Measurements from ENCODE around the gene SAP30BP. TPM values are rescaled to one million over a fixed set of nuclear protein-coding genes. Genes with fewer than 3 reads are reported as not detected.

SAP30BP gene
- total RNA-seq, 1 experiment from 2014 or later, result 149 TPM

DNA sequence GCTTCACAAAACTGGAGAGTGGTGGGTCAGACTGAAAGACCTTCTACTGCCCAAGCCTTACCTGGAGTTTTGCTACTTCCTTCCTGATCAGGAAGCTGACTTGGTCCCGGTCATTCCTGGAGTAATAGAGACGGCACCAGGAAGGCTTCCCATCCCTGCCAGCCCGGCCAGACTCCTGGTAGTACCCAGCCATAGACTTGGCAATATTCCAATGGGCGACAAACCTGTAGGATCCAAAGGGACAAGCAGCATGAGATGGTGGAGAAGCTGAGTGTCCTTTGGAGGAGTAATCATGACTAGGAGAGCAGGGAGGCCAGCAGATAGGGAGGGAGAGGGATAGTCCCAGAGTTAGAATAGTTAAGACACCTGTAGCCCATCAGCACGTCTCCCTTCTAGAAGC lies 8.9 kb upstream of the SAP30BP start:
- POLR2A ChIA-PET, result interaction anchor here (1.1 to 1.7 kb wide), 2 partner anchors 49 to 122 kb away, joined by 3 to 5 read pairs; a partner anchor contains a TSS
- no peaks in the 10 kb centered on the region for H3K9me2 ChIP-seq (ENCODE audit: insufficient read depth)
- intact Hi-C loops (cut with micrococcal nuclease), result no loop called here
- H3K79me2 ChIP-seq (ENCODE audit: insufficient read depth, low read length), result no peaks in the 10 kb centered on the region
- no peak overlapping the region for H3K4me2 ChIP-seq (ENCODE audit: low read length)
- H3K27me3 ChIP-seq (ENCODE audit: insufficient read depth, low read length), result no peaks in the 10 kb centered on the region
- H3K9ac ChIP-seq (ENCODE audit: low read length), result no peak overlapping the region
- H3K36me3 ChIP-seq (ENCODE audit: control insufficient read depth in 1 of 2, insufficient read depth in 2 of 2, low read length in 2 of 2), result peaks cover 16 to 34% of the 10 kb centered on the region in 2 experiments; a peak in 2 of 4 replicates
- no peaks in the 10 kb centered on the region for H3K4me1 ChIP-seq (ENCODE audit: control insufficient read depth in 1 of 2, insufficient read depth in 2 of 2, low read length in 2 of 2)
- H2AFZ ChIP-seq (ENCODE audit: low read depth, low read length, poor library complexity, severe bottlenecking), result no peak overlapping the region
- H3K27ac ChIP-seq (ENCODE audit: low read depth, low read length), result no peak overlapping the region
- DNase-seq (ENCODE audit: low read depth, low spot score) (no peak), ATAC-seq (no peak)
- BruUV-seq (replicated peaks), result no TSS peak
- no peaks in the 10 kb centered on the region for H3K9me3 ChIP-seq (ENCODE audit: control insufficient read depth in 1 of 2, insufficient read depth in 1 of 2, low read depth in 1 of 2, low read length in 2 of 2)
- CTCF ChIA-PET, result interaction anchor here (1.0 to 3.4 kb wide), 2 partner anchors 12 to 25 kb away, joined by 3 to 20 read pairs; partner anchors contain the start of gene SMIM5
- no peaks in the 10 kb centered on the region for H4K20me1 ChIP-seq (ENCODE audit: insufficient read depth)
- no peak overlapping the region for H3K4me3 ChIP-seq (replicated peaks in 1 of 2; ENCODE audit: low read depth in 1 of 2, low read length in 2 of 2)
- RAD21 ChIA-PET (ENCODE audit: low non-redundant PET in 1 of 2, low total read pairs in 2 of 2, uncharacterized antibody in 2 of 2, unreplicated experiment in 2 of 2), result interaction anchor here in 1 of 2 experiments (0.9 kb wide), 1 partner anchor 25 kb away, joined by 3 read pairs; the partner anchor contains the start of gene SMIM5
- no peak for TF ChIP-seq TCF7L2 (IDR thresholded peaks at IDR 0.05; ENCODE audit: borderline replicate concordance, extremely low read depth, insufficient read depth, insufficient read length)
- TF ChIP-seq, protein P1, sequence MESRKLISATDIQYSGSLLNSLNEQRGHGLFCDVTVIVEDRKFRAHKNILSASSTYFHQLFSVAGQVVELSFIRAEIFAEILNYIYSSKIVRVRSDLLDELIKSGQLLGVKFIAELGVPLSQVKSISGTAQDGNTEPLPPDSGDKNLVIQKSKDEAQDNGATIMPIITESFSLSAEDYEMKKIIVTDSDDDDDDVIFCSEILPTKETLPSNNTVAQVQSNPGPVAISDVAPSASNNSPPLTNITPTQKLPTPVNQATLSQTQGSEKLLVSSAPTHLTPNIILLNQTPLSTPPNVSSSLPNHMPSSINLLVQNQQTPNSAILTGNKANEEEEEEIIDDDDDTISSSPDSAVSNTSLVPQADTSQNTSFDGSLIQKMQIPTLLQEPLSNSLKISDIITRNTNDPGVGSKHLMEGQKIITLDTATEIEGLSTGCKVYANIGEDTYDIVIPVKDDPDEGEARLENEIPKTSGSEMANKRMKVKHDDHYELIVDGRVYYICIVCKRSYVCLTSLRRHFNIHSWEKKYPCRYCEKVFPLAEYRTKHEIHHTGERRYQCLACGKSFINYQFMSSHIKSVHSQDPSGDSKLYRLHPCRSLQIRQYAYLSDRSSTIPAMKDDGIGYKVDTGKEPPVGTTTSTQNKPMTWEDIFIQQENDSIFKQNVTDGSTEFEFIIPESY (IDR thresholded peaks at IDR 0.05; ENCODE audit: extremely low read depth, insufficient replicate concordance, low read length), result no peak
- TF ChIP-seq CEBPB (IDR thresholded peaks at IDR 0.05; ENCODE audit: low read depth), result no peak
- TF ChIP-seq SRF (IDR thresholded peaks at IDR 0.05; ENCODE audit: low read depth), result no peak
- TF ChIP-seq POLR2A (IDR thresholded peaks at IDR 0.05; ENCODE audit: borderline replicate concordance, extremely low read depth, insufficient read depth, insufficient read length), result no peak
- no peak for TF ChIP-seq ZFX (IDR thresholded peaks at IDR 0.05)
- no peak for TF ChIP-seq SIN3A (IDR thresholded peaks at IDR 0.05; ENCODE audit: low read depth)
- TF ChIP-seq RAD21 (IDR thresholded peaks at IDR 0.05; ENCODE audit: low read depth), result no peak
- TF ChIP-seq, protein P2, sequence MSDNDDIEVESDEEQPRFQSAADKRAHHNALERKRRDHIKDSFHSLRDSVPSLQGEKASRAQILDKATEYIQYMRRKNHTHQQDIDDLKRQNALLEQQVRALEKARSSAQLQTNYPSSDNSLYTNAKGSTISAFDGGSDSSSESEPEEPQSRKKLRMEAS (IDR thresholded peaks at IDR 0.05), result no peak
- no peak for TF ChIP-seq EZH2phosphoT487 (IDR thresholded peaks at IDR 0.05; ENCODE audit: borderline replicate concordance)
- TF ChIP-seq, protein P3, sequence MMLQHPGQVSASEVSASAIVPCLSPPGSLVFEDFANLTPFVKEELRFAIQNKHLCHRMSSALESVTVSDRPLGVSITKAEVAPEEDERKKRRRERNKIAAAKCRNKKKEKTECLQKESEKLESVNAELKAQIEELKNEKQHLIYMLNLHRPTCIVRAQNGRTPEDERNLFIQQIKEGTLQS (IDR thresholded peaks at IDR 0.05), result no peak
- no peak for TF ChIP-seq JUND (IDR thresholded peaks at IDR 0.05)
- TF ChIP-seq ELF1 (IDR thresholded peaks at IDR 0.05; ENCODE audit: borderline replicate concordance, low read depth), result no peak
- TF ChIP-seq SP1 (IDR thresholded peaks at IDR 0.05; ENCODE audit: low read depth), result no peak
- TF ChIP-seq POLR2AphosphoS5 (IDR thresholded peaks at IDR 0.05; ENCODE audit: low read depth, low read length), result no peak
- no peak for TF ChIP-seq ZNF274 (IDR thresholded peaks at IDR 0.05; ENCODE audit: low read depth, low read length)
- TF ChIP-seq FOSL1 (IDR thresholded peaks at IDR 0.05; ENCODE audit: low read depth), result no peak
